ENCODE data around the gene C11orf68.
"Not testable (repeated sequence)": the region's sequence is repeated elsewhere in the genome, so short reads cannot be mapped to it uniquely, and the experiment has no call there.

C11orf68 gene

GRCh38 chr11:65954771-65955170 lies 35.9 kb upstream of the C11orf68 start:
- Histone ChIP-seq H3K27ac (ENCODE audit: low read depth, low read length) (no peak overlapping the region; the same call in 1 of the 2 replicates), H3K9ac (ENCODE audit: low read depth, low read length) (no peak overlapping the region), H3K36me3 (ENCODE audit: insufficient read depth, low read length) (0 out of 2 replicates have a peak, but pooled peaks cover 3% of the 10 kb centered on the region), H3K9me3 (ENCODE audit: insufficient read depth, low read depth, low read length) (no peaks in the 10 kb centered on the region), H3K27me3 (ENCODE audit: insufficient read depth, low read length) (no peaks in the 10 kb centered on the region), H3K4me1 (ENCODE audit: insufficient read depth, low read length) (no peaks in the 10 kb centered on the region), H3K4me3 (ENCODE audit: low read length) (no peak overlapping the region)
- WGBS: 97% methylated on average over 7 of the region's 8 CpGs

GRCh38 chr11:65953471-65953870 lies 34.6 kb upstream of the C11orf68 start:
- no peaks in the 10 kb centered on the region for H3K36me3 ChIP-seq (ENCODE audit: insufficient read depth, low read length)
- H3K27ac ChIP-seq (ENCODE audit: low read depth, low read length): no peak overlapping the region
- WGBS: 91% methylated on average over 20 of the region's 20 CpGs
- no peaks in the 10 kb centered on the region for H3K9me3 ChIP-seq (ENCODE audit: insufficient read depth, low read depth, low read length)
- no peaks in the 10 kb centered on the region for H3K4me1 ChIP-seq (ENCODE audit: insufficient read depth, low read length)
- H3K4me3 ChIP-seq (ENCODE audit: low read length): no peak overlapping the region
- H3K9ac ChIP-seq (ENCODE audit: low read depth, low read length): no peak overlapping the region
- H3K27me3 ChIP-seq (ENCODE audit: insufficient read depth, low read length): no peaks in the 10 kb centered on the region

GRCh38 chr11:65952052-65952521 lies 33.2 kb upstream of the C11orf68 start:
- H3K4me1 ChIP-seq (ENCODE audit: insufficient read depth, low read length): 0 out of 2 replicates have a peak, but pooled peaks cover 2% of the 10 kb centered on the region
- H3K27ac ChIP-seq (ENCODE audit: low read depth, low read length): no peak overlapping the region
- H3K9me3 ChIP-seq (ENCODE audit: insufficient read depth, low read depth, low read length): no peaks in the 10 kb centered on the region
- WGBS: 90% methylated on average over 6 of the region's 6 CpGs
- no peak overlapping the region for H3K9ac ChIP-seq (ENCODE audit: low read depth, low read length)
- no peak overlapping the region for H3K4me3 ChIP-seq (ENCODE audit: low read length)
- H3K27me3 ChIP-seq (ENCODE audit: insufficient read depth, low read length): no peaks in the 10 kb centered on the region
- no peaks in the 10 kb centered on the region for H3K36me3 ChIP-seq (ENCODE audit: insufficient read depth, low read length)

GRCh38 chr11:65951641-65952040 lies 32.8 kb upstream of the C11orf68 start:
- WGBS: 88% methylated on average over 3 of the region's 3 CpGs
- not testable (repeated sequence) for H3K9me3 ChIP-seq (ENCODE audit: insufficient read depth, low read depth, low read length); H3K27ac ChIP-seq (ENCODE audit: low read depth, low read length); H3K36me3 ChIP-seq (ENCODE audit: insufficient read depth, low read length); H3K9ac ChIP-seq (ENCODE audit: low read depth, low read length); H3K27me3 ChIP-seq (ENCODE audit: insufficient read depth, low read length); H3K4me1 ChIP-seq (ENCODE audit: insufficient read depth, low read length); H3K4me3 ChIP-seq (ENCODE audit: low read length)

- H3K9me3 ChIP-seq (ENCODE audit: insufficient read depth, low read depth, low read length); H3K9ac ChIP-seq (ENCODE audit: low read depth, low read length); H3K36me3 ChIP-seq (ENCODE audit: insufficient read depth, low read length); H3K4me3 ChIP-seq (ENCODE audit: low read length); H3K27me3 ChIP-seq (ENCODE audit: insufficient read depth, low read length); H3K4me1 ChIP-seq (ENCODE audit: insufficient read depth, low read length); H3K27ac ChIP-seq (ENCODE audit: low read depth, low read length): not testable (repeated sequence)
- 96% methylated on average over 4 of the region's 5 CpGs for WGBS
Observed at GRCh38 chr11:65950711-65951110, 31.8 kb upstream of the C11orf68 start.

GRCh38 chr11:65947603-65948125 lies 28.8 kb upstream of the C11orf68 start:
- 93% methylated on average over 12 of the region's 12 CpGs for WGBS
- no peaks in the 10 kb centered on the region for H3K9me3 ChIP-seq (ENCODE audit: insufficient read depth, low read depth, low read length)

GRCh38 chr11:65947133-65947532 lies 28.3 kb upstream of the C11orf68 start:
- no peaks in the 10 kb centered on the region for H3K9me3 ChIP-seq (ENCODE audit: insufficient read depth, low read depth, low read length)
- no peak overlapping the region for H3K27ac ChIP-seq (ENCODE audit: low read depth, low read length)
- no peaks in the 10 kb centered on the region for H3K36me3 ChIP-seq (ENCODE audit: insufficient read depth, low read length)
- no peaks in the 10 kb centered on the region for H3K27me3 ChIP-seq (ENCODE audit: insufficient read depth, low read length)
- WGBS: 82% methylated on average over 13 of the region's 13 CpGs
- H3K4me1 ChIP-seq (ENCODE audit: insufficient read depth, low read length): peaks cover 9% of the 10 kb centered on the region
- H3K4me3 ChIP-seq (ENCODE audit: low read length): no peak overlapping the region
- H3K9ac ChIP-seq (ENCODE audit: low read depth, low read length): peak overlapping the region; percentile 8; the same call in 1 of the 2 replicates

More at GRCh38 chr11:65947603-65948125, 28.8 kb upstream of the C11orf68 start:
- Histone ChIP-seq H3K9ac (ENCODE audit: low read depth, low read length) (no peak overlapping the region), H3K36me3 (ENCODE audit: insufficient read depth, low read length) (no peaks in the 10 kb centered on the region), H3K4me3 (ENCODE audit: low read length) (no peak overlapping the region), H3K27me3 (ENCODE audit: insufficient read depth, low read length) (no peaks in the 10 kb centered on the region), H3K27ac (ENCODE audit: low read depth, low read length) (no peak overlapping the region), H3K4me1 (ENCODE audit: insufficient read depth, low read length) (peaks cover 9% of the 10 kb centered on the region)

GRCh38 chr11:65946655-65947054 lies 27.8 kb upstream of the C11orf68 start:
- H3K27me3 ChIP-seq (ENCODE audit: insufficient read depth, low read length): no peaks in the 10 kb centered on the region
- H3K4me3 ChIP-seq (ENCODE audit: low read length): no peak overlapping the region; the same call in 1 of the 2 replicates
- H3K4me1 ChIP-seq (ENCODE audit: insufficient read depth, low read length): peaks cover 9% of the 10 kb centered on the region
- H3K36me3 ChIP-seq (ENCODE audit: insufficient read depth, low read length): no peaks in the 10 kb centered on the region
- no peaks in the 10 kb centered on the region for H3K9me3 ChIP-seq (ENCODE audit: insufficient read depth, low read depth, low read length)
- WGBS: 91% methylated on average over 4 of the region's 4 CpGs
- peak overlapping the region; percentile 49; the same call in 1 of the 2 replicates for H3K27ac ChIP-seq (ENCODE audit: low read depth, low read length)
- peak overlapping the region; percentile 8; the same call in 1 of the 2 replicates for H3K9ac ChIP-seq (ENCODE audit: low read depth, low read length)

- H3K9me3 ChIP-seq (ENCODE audit: insufficient read depth, low read depth, low read length): no peaks in the 10 kb centered on the region
- WGBS: 45% methylated on average over 11 of the region's 11 CpGs
- H3K27ac ChIP-seq (ENCODE audit: low read depth, low read length): peak overlapping the region; percentile 87
- peak overlapping the region; percentile 39 for H3K4me3 ChIP-seq (ENCODE audit: low read length)
- no peaks in the 10 kb centered on the region for H3K36me3 ChIP-seq (ENCODE audit: insufficient read depth, low read length)
- H3K9ac ChIP-seq (ENCODE audit: low read depth, low read length): peak overlapping the region; percentile 48; the same call in 1 of the 2 replicates
- peaks cover 9% of the 10 kb centered on the region for H3K4me1 ChIP-seq (ENCODE audit: insufficient read depth, low read length)
- H3K27me3 ChIP-seq (ENCODE audit: insufficient read depth, low read length): no peaks in the 10 kb centered on the region
Observed at GRCh38 chr11:65945941-65946558, 27.2 kb upstream of the C11orf68 start.

- H3K4me1 ChIP-seq (ENCODE audit: insufficient read depth, low read length): peaks cover 9% of the 10 kb centered on the region
- H3K36me3 ChIP-seq (ENCODE audit: insufficient read depth, low read length): no peaks in the 10 kb centered on the region
- peak within 1 kb of the TSS; percentile 87 for H3K27ac ChIP-seq (ENCODE audit: low read depth, low read length)
- H3K9ac ChIP-seq (ENCODE audit: low read depth, low read length): peak within 1 kb of the TSS; percentile 48; the same call in 1 of the 2 replicates
- no peaks in the 10 kb centered on the region for H3K9me3 ChIP-seq (ENCODE audit: insufficient read depth, low read depth, low read length)
- peak within 1 kb of the TSS; percentile 39 for H3K4me3 ChIP-seq (ENCODE audit: low read length)
- no peaks in the 10 kb centered on the region for H3K27me3 ChIP-seq (ENCODE audit: insufficient read depth, low read length)
- 16% methylated on average over 13 of the region's 13 CpGs for WGBS
Observed at GRCh38 chr11:65945430-65945911, 26.6 kb upstream of the C11orf68 start, which contains the start of gene TSGA10IP. TSS of gene TSGA10IP (plus strand) at chr11:65945480. CDS start at chr11:65945676, 196 bp downstream.

- WGBS: 90% methylated on average over 8 of the region's 8 CpGs
- H3K27ac ChIP-seq (ENCODE audit: low read depth, low read length): no peak overlapping the region
- no peaks in the 10 kb centered on the region for H3K36me3 ChIP-seq (ENCODE audit: insufficient read depth, low read length)
- no peaks in the 10 kb centered on the region for H3K9me3 ChIP-seq (ENCODE audit: insufficient read depth, low read depth, low read length)
- no peaks in the 10 kb centered on the region for H3K27me3 ChIP-seq (ENCODE audit: insufficient read depth, low read length)
- H3K4me1 ChIP-seq (ENCODE audit: insufficient read depth, low read length): peaks cover 9% of the 10 kb centered on the region
- H3K4me3 ChIP-seq (ENCODE audit: low read length): no peak overlapping the region
- no peak overlapping the region for H3K9ac ChIP-seq (ENCODE audit: low read depth, low read length)
Observed at GRCh38 chr11:65944767-65945166, 25.9 kb upstream of the C11orf68 start.
